GM23248 (cell line): Measurements from ENCODE around the gene MACROD2. TPM values are rescaled to one million over a fixed set of nuclear protein-coding genes. Genes with fewer than 3 reads are reported as not detected.

Source experiments
- DNase-seq: peaks from one replicate; pipeline ENCODE4 v3.0.0-alpha.2; 2015
- H2AFZ ChIP-seq: fragments of 200-600 bp; sonication (generic); 2 replicates; pipeline ENCODE4 v1.6.1; 2016; ENCODE audit warnings: antibody characterized with exemption
- H3F3A ChIP-seq: fragments of 200-600 bp; sonication (generic); 2 replicates; pipeline ENCODE4 v1.6.1; 2016; ENCODE audit warnings: mild to moderate bottlenecking, antibody characterized with exemption, mixed run types; ENCODE audit not compliant: insufficient read depth
- H3K27ac ChIP-seq: fragments of 200-600 bp; sonication (generic); 2 replicates; pipeline ENCODE4 v1.5.1; 2016; ENCODE audit warnings: mild to moderate bottlenecking
- H3K27me3 ChIP-seq: fragments of 200-600 bp; sonication (generic); replicated peaks from 2 replicates; pipeline ENCODE4 v1.6.1; 2016; ENCODE audit warnings: mild to moderate bottlenecking; ENCODE audit not compliant: insufficient read depth
- H3K36me3 ChIP-seq: fragments of 200-600 bp; sonication (generic); 2 replicates; pipeline ENCODE4 v1.6.1; 2016; ENCODE audit warnings: low read depth, mild to moderate bottlenecking
- H3K4me1 ChIP-seq: fragments of 200-600 bp; sonication (generic); 2 replicates; pipeline ENCODE4 v1.6.1; 2016; ENCODE audit warnings: mild to moderate bottlenecking; ENCODE audit not compliant: insufficient read depth
- H3K4me2 ChIP-seq: fragments of 200-600 bp; sonication (generic); one replicate; pipeline ENCODE4 v1.6.1; 2016; ENCODE audit warnings: mild to moderate bottlenecking; ENCODE audit not compliant: unreplicated experiment
- H3K4me3 ChIP-seq: fragments of 200-600 bp; sonication (generic); 2 replicates; pipeline ENCODE4 v1.5.1; 2016; ENCODE audit warnings: mild to moderate bottlenecking
- H3K79me2 ChIP-seq: fragments of 200-600 bp; sonication (generic); 2 replicates; pipeline ENCODE4 v1.6.1; 2016; ENCODE audit warnings: mild to moderate bottlenecking; ENCODE audit not compliant: insufficient read depth
- H3K9ac ChIP-seq: fragments of 200-600 bp; sonication (generic); 2 replicates; pipeline ENCODE4 v1.6.1; 2016; ENCODE audit warnings: mild to moderate bottlenecking
- H3K9me2 ChIP-seq: fragments of 200-600 bp; sonication (generic); 2 replicates; pipeline ENCODE4 v1.6.1; 2016; ENCODE audit warnings: mixed run types, mild to moderate bottlenecking, moderate library complexity; ENCODE audit not compliant: insufficient read depth
- H3K9me3 ChIP-seq: fragments of 200-600 bp; sonication (generic); one replicate; pipeline ENCODE4 v1.6.1; 2017; ENCODE audit warnings: low read depth
- H4K20me1 ChIP-seq: fragments of 200-600 bp; sonication (generic); 2 replicates; pipeline ENCODE4 v1.6.0; 2016; ENCODE audit not compliant: insufficient read depth
- EZH2 ChIP-seq: fragments of 200-600 bp; sonication (generic); IDR thresholded peaks from 2 replicates; pipeline ENCODE4 v1.6.1; 2018; ENCODE audit warnings: antibody characterized with exemption, mild to moderate bottlenecking; ENCODE audit not compliant: insufficient read depth, poor library complexity, severe bottlenecking
- EZH2phosphoT487 ChIP-seq: fragments of 200-600 bp; sonication (generic); IDR thresholded peaks from 2 replicates; pipeline ENCODE4 v1.6.1; 2018; ENCODE audit warnings: antibody characterized with exemption, moderate library complexity, mild to moderate bottlenecking, low read depth; ENCODE audit not compliant: insufficient read depth
- WGBS, 2 experiments: methylation state at CpG; one replicate each; pipeline ENCODE4 v1.1.6; 2015 to 2017; ENCODE audit warnings: low lambda C conversion rate in 2 of 2, low coverage in 1 of 2; ENCODE audit errors: missing lambda C conversion rate in 2 of 2; 5-methylcytosine and 5-hydroxymethylcytosine counted together
- in situ Hi-C: fragments of 300-500 bp; cut with MboI; formaldehyde crosslinking; loops from 2 replicates; pipeline ENCODE4 v1.15.0; 2020
- polyA plus RNA-seq: library from polyadenylated mRNA; unstranded; fragments of >200 nt; fragmentation: Nextera tagmentation; extraction: Ambion mirVana; gene quantifications from 2 replicates; pipeline ENCODE4 v1.2.1, GENCODE V29; 2016
- total RNA-seq: library from RNA; depleted of rRNA; stranded (reverse); fragments of >200 nt; shearing (Covaris generic); gene quantifications from 2 replicates; pipeline ENCODE4 v1.2.3, GENCODE V29; 2014

The MACROD2 gene
- total and polyA plus RNA-seq, 2 experiments from 2014 or later: 1.1 to 3.1 TPM

DNA sequence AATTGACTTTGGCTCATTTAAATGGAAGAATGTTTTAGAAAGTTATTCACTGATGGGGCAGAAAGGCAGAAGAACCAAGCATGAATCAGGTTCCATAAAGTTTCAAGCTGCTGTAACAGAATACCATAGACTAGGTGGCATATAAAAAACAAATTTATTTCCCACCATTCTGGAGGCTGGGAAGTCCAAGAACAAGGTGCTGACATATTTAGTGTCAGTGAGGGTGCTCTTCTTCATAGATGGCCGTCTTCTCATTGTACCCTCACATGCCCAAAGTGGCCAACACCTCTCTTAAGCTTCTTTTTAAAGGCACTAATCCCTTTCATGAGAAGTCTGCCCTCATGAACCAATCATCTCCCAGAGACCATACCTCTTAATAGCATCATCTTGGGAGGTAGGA, 902.3 kb downstream of the MACROD2 start:
- Histone ChIP-seq H3K79me2 (no peaks in the 10 kb centered on the region), H3K27me3 (no peaks in the 10 kb centered on the region), H3K9me2 (no peaks in the 10 kb centered on the region), H3K9me3 (no peaks in the 10 kb centered on the region), H4K20me1 (no peaks in the 10 kb centered on the region), H3K4me1 (no peaks in the 10 kb centered on the region), H3K4me2 (no peak overlapping the region), H3K4me3 (no peak overlapping the region), H3K27ac (no peak overlapping the region), H3F3A (no peaks in the 10 kb centered on the region), H3K36me3 (no peaks in the 10 kb centered on the region), H2AFZ (no peak overlapping the region), H3K9ac (no peak overlapping the region)
- DNase-seq: no peak
- WGBS, 2 experiments: 79 to 82% methylated on average over 1 of the region's 1 CpG
- in situ Hi-C loops: no loop called here
- TF ChIP-seq EZH2 (no peak), EZH2phosphoT487 (no peak)

DNA sequence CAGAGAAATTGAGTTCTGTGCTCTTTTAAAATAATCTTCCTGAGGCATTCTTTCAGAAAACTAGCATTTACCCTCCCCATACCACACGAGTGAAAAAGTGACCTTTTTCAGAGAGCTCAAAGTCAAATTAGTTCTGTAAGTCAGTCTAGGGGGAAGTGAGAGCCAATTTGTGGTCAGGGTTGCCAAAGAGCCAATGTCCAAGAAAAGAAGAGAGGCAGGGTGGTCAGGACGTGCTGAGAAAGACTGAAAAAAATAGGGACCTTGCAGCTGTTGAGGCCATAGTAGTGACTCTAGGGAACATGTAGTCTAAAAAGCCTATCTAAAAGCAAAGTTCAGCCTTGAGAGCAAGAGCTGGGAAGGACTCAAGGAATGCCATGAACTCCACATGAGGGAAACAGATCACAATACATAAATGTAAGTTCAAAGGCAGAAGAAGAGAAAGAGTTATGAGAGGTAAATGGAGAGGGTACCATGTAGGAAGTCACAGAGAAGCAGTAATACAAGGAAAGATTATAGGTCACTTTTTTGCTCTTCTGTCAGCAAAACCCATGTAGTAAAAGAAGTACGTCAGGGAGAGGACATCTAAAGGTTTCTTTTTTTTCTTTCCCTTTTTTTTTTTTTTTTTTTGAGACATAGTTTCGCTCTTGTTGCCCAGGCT, 907.2 kb downstream of the MACROD2 start:
- Histone ChIP-seq H3K79me2 (no peaks in the 10 kb centered on the region), H3F3A (no peaks in the 10 kb centered on the region), H3K9me2 (no peaks in the 10 kb centered on the region), H2AFZ (no peak overlapping the region), H3K4me3 (no peak overlapping the region), H3K4me2 (no peak overlapping the region), H3K27me3 (no peaks in the 10 kb centered on the region), H3K4me1 (no peaks in the 10 kb centered on the region), H4K20me1 (no peaks in the 10 kb centered on the region), H3K27ac (no peak overlapping the region), H3K9ac (no peak overlapping the region), H3K9me3 (no peaks in the 10 kb centered on the region), H3K36me3 (no peaks in the 10 kb centered on the region)
- 45 to 47% methylated on average over 4 of the region's 4 CpGs for WGBS, 2 experiments
- in situ Hi-C loops: no loop called here
- DNase-seq: no peak
- TF ChIP-seq EZH2phosphoT487: no peak
- no peak for TF ChIP-seq EZH2

DNA sequence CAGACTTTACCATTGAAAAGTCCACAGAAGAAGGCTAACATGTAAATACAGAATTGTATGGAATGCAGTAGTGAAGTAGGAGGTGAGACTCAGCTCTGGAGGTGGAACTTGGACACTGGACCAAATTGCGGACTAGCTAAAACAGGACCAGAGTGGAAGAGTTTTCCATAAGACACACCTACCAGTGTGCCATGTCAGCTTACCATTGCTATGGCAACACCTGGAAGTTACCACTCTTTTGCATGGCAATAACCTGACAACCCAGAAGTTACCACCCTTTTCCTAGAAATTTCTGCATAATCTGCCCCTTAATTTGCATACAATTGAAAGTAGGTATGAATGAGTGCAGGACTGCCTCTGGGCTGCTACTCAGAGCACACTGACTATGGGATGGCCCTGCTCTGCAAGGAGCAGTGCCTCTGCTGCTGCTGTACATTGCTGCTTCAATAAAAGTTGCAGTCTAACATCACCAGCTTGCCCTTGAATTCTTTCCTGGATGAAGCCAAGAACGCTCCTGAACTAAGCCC, 911.7 kb downstream of the MACROD2 start:
- DNase-seq: no peak
- Histone ChIP-seq H2AFZ (no peak overlapping the region), H3K4me3 (no peak overlapping the region), H3K4me1 (no peaks in the 10 kb centered on the region), H3K27ac (no peak overlapping the region), H3K4me2 (no peak overlapping the region), H3F3A (no peaks in the 10 kb centered on the region), H3K9me3 (no peaks in the 10 kb centered on the region), H3K9me2 (no peaks in the 10 kb centered on the region), H4K20me1 (no peaks in the 10 kb centered on the region), H3K36me3 (no peaks in the 10 kb centered on the region), H3K79me2 (no peaks in the 10 kb centered on the region), H3K9ac (no peak overlapping the region), H3K27me3 (no peaks in the 10 kb centered on the region)
- TF ChIP-seq EZH2: no peak
- TF ChIP-seq EZH2phosphoT487: no peak
- WGBS, 2 experiments: 65 to 67% methylated on average over 2 of the region's 2 CpGs
- in situ Hi-C loops: no loop called here

DNA sequence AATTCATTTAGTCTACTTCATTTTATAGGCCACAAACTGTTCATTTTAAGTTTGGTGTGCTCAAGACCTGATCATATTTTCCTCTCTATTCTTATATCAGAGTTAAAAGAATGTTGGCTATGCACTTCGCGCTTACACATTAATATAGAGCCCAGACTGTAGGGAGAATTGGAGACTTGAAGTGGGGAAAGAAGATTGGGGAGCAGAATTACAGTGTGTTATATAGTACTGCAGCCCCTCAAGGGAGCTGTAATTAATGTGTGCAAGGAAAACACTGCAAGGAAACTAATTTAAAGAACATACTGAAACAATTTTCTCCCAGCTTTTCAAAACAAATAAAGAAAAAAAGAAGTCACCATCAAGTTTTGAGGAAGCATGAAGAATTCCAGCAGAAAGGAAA, 914.8 kb downstream of the MACROD2 start:
- H3K27ac ChIP-seq: no peak overlapping the region
- H3K4me2 ChIP-seq: no peak overlapping the region
- no peaks in the 10 kb centered on the region for H3F3A ChIP-seq
- H3K4me1 ChIP-seq: no peaks in the 10 kb centered on the region
- no peaks in the 10 kb centered on the region for H3K9me3 ChIP-seq
- H3K9ac ChIP-seq: no peak overlapping the region
- H3K36me3 ChIP-seq: no peaks in the 10 kb centered on the region
- no peaks in the 10 kb centered on the region for H3K27me3 ChIP-seq
- WGBS, 2 experiments: 65 to 67% methylated on average over 2 of the region's 2 CpGs
- H3K4me3 ChIP-seq: no peak overlapping the region
- DNase-seq: no peak
- H3K9me2 ChIP-seq: no peaks in the 10 kb centered on the region
- H3K79me2 ChIP-seq: no peaks in the 10 kb centered on the region
- H4K20me1 ChIP-seq: no peaks in the 10 kb centered on the region
- in situ Hi-C loops: no loop called here
- no peak overlapping the region for H2AFZ ChIP-seq
- no peak for TF ChIP-seq EZH2phosphoT487
- no peak for TF ChIP-seq EZH2
